Measurements from ENCODE around the gene GDF3. TPM values are rescaled to one million over a fixed set of nuclear protein-coding genes. Genes with fewer than 3 reads are reported as not detected.
A peak's percentile ranks its signal among the peaks of the same experiment; 100 is the strongest.
"Not testable (repeated sequence)": the region's sequence is repeated elsewhere in the genome, so short reads cannot be mapped to it uniquely, and the experiment has no call there.

The GDF3 gene
- total RNA-seq (not detected in 2 replicates), polyA plus RNA-seq (0.35 TPM in 1 of 2 replicates, not detected in the other)

DNA sequence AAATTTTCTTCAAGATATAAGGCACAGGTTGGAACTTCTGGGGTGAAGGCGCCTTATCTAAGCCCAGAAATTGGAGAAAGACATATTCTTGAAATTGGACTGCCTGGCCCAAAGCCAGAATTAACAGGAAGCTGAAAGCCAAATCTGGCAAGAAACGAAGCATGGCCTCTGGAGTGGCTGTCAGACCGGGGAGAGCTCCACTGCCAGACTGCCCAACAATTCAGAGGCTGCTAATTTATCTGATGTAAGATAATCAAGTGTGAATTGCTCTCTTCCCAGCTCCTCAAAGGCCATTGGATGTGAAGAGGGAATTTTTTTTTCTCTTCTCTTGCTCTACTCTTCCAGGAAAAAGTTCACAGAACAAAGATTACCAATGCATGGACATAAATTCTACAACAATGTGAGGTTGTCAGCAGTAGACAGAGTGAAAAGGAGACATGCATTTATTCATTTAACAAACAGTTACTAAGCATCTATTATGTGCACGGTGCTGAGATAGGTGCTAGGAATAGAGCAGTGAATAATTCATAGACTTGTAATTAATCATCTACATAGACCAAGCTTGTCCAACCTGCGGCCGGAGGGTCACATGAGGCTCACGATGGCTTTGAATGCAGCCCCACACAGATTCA, at the start of gene GDF3:
Gene GDF3 (minus strand): TSS at position 210 of the 632 bp plus-strand sequence. CDS start 47 bp downstream, at position 163.
- Histone ChIP-seq H3K27me3 (no peaks in the 10 kb centered on the region), H3K36me3 (no peaks in the 10 kb centered on the region), H3K4me1 (ENCODE audit: low read depth) (peaks cover 14% of the 10 kb centered on the region), H3K9me3 (ENCODE audit: low read depth) (no peaks in the 10 kb centered on the region), H3K4me3 (no peak within 1 kb of the TSS), H3K27ac (peak within 1 kb of the TSS; percentile 4)
- peak; percentile 47 to 50 for DNase-seq (ENCODE audit: low read depth in 1 of 2, low spot score in 1 of 2)
- TF ChIP-seq, protein P1, sequence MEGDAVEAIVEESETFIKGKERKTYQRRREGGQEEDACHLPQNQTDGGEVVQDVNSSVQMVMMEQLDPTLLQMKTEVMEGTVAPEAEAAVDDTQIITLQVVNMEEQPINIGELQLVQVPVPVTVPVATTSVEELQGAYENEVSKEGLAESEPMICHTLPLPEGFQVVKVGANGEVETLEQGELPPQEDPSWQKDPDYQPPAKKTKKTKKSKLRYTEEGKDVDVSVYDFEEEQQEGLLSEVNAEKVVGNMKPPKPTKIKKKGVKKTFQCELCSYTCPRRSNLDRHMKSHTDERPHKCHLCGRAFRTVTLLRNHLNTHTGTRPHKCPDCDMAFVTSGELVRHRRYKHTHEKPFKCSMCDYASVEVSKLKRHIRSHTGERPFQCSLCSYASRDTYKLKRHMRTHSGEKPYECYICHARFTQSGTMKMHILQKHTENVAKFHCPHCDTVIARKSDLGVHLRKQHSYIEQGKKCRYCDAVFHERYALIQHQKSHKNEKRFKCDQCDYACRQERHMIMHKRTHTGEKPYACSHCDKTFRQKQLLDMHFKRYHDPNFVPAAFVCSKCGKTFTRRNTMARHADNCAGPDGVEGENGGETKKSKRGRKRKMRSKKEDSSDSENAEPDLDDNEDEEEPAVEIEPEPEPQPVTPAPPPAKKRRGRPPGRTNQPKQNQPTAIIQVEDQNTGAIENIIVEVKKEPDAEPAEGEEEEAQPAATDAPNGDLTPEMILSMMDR (IDR thresholded peaks at IDR 0.05; ENCODE audit: low read depth, low read length), result no peak

DNA sequence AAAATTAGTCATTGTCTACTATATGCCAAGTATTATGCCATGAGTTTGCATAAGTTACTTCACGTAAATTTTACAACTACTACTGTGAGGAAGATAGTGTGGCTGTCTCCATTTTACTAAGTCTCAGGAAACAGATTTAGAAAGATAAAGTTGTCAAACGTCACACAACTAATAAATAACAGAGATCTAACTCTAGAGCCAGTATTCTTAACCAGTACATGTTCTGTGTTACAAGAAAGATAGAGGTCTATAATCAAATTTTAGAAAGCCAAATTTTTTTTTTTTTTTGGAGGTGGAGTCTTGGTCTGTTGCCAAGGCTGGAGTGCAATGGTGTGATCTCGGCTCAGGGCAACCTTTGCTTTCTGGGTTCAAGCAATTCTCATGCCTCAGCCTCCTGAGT, 37.4 kb upstream of the GDF3 start:
- no peak overlapping the region for H3K4me3 ChIP-seq
- peaks cover 12% of the 10 kb centered on the region for H3K4me1 ChIP-seq (ENCODE audit: low read depth)
- no peak for DNase-seq (ENCODE audit: low read depth in 1 of 2, low spot score in 1 of 2)
- H3K27ac ChIP-seq, result no peak overlapping the region
- H3K27me3 ChIP-seq, result no peaks in the 10 kb centered on the region
- TF ChIP-seq, protein P1 (IDR thresholded peaks at IDR 0.05; ENCODE audit: low read depth, low read length), result no peak
- H3K9me3 ChIP-seq (ENCODE audit: low read depth), result no peaks in the 10 kb centered on the region
- H3K36me3 ChIP-seq, result no peaks in the 10 kb centered on the region

DNA sequence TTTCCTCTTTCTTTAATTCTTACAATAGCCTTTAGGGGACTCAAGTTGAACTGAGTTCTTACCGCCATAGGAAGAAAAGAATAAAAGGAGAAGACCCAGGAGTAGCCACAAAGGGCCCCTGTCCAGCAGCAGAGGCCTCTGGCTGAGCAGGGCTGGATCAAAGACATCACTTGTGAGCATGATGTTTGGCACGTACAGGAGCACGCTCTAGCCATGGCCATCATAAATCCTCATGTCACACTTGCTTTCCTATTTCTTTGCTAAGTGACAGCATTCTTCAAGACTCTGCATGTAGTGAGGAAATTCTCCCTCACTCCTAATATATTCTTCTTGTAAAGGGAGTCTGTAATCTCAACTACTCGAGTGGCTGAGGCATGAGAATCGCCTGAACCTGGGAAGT, 35.9 kb upstream of the GDF3 start:
- Histone ChIP-seq H3K27ac (peak overlapping the region; percentile 80), H3K27me3 (no peaks in the 10 kb centered on the region), H3K4me3 (no peak overlapping the region), H3K36me3 (no peaks in the 10 kb centered on the region), H3K9me3 (ENCODE audit: low read depth) (no peaks in the 10 kb centered on the region), H3K4me1 (ENCODE audit: low read depth) (peaks cover 12% of the 10 kb centered on the region)
- DNase-seq (ENCODE audit: low read depth in 1 of 2, low spot score in 1 of 2), result peak in 1 of 2 donors; percentile 33
- TF ChIP-seq, protein P1 (IDR thresholded peaks at IDR 0.05; ENCODE audit: low read depth, low read length), result no peak

DNA sequence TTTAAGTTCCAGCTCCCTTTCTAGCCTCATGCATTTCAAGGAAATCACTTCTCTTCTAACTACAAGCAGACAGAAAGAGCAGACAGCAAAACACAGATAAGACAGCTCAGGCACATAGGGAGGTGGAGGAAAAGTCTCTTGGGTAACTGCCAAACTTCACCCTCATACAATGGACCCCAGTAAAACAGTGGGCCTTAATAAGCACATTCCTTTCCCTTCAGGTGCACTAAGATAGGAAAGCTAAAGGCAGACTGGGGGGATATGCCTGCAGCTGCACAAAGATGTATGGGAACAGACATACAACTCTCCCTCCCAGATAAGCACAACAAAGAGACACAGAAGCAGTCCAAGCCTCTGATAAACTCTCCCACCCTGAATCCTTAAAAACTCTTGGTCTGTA, 35.4 kb upstream of the GDF3 start:
- H3K36me3 ChIP-seq; H3K27me3 ChIP-seq; H3K9me3 ChIP-seq (ENCODE audit: low read depth); DNase-seq (ENCODE audit: low read depth in 1 of 2, low spot score in 1 of 2); H3K4me3 ChIP-seq: not testable (repeated sequence)
- H3K4me1 ChIP-seq (ENCODE audit: low read depth), result peaks cover 12% of the 10 kb centered on the region
- peak overlapping the region; percentile 80 for H3K27ac ChIP-seq

DNA sequence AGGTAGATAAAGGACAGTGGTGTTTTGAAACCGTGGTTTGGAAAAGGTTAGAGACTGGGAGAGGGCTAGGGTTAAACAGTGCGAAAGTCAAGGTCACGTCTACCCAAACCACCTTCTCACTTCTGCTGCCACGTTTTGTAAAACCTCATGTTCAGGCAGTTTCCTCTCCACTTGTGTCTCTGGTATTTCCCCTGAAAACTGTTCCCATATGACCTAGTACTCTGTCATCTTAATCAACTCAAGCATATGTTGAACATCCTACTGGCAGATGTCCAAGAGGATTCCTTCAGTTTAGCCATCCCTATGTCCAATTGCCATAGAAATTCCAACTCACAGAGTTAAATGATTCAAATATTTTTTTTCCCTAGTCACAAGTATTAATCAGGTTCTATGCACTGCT, 34.2 kb upstream of the GDF3 start:
- peak overlapping the region; percentile 80 for H3K27ac ChIP-seq
- no peaks in the 10 kb centered on the region for H3K27me3 ChIP-seq
- peaks cover 12% of the 10 kb centered on the region for H3K4me1 ChIP-seq (ENCODE audit: low read depth)
- H3K9me3 ChIP-seq (ENCODE audit: low read depth), result no peaks in the 10 kb centered on the region
- TF ChIP-seq, protein P1 (IDR thresholded peaks at IDR 0.05; ENCODE audit: low read depth, low read length), result no peak
- H3K36me3 ChIP-seq, result no peaks in the 10 kb centered on the region
- H3K4me3 ChIP-seq, result no peak overlapping the region
- no peak for DNase-seq (ENCODE audit: low read depth in 1 of 2, low spot score in 1 of 2)

DNA sequence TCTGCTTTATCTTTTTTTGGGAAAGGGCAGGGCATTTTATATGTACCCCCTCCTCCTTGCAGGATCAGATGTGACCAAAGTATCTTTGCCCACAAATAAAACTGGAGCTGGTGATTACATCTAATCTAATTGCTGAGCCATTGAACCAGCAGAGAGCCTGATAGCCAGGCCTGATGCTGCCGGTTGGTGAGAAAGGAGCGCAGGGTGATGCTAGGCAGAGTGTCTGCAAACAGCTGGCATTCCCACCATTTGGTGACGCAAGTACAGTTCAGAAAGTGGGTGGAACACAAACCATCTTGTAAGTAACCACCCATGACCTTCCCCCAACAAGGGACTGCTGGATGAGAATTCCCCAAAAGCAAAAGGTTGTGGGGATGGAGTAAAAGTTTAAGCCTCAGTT, 28.4 kb upstream of the GDF3 start:
- H3K27ac ChIP-seq, result no peak overlapping the region
- TF ChIP-seq, protein P1 (IDR thresholded peaks at IDR 0.05; ENCODE audit: low read depth, low read length), result no peak

More for the DNA sequence above, 28.4 kb upstream of the GDF3 start:
- Histone ChIP-seq H3K9me3 (ENCODE audit: low read depth) (no peaks in the 10 kb centered on the region), H3K36me3 (no peaks in the 10 kb centered on the region), H3K4me3 (no peak overlapping the region), H3K27me3 (no peaks in the 10 kb centered on the region), H3K4me1 (ENCODE audit: low read depth) (no peaks in the 10 kb centered on the region)
- no peak for DNase-seq (ENCODE audit: low read depth in 1 of 2, low spot score in 1 of 2)

Measured in cardiac muscle cell (in vitro differentiated cells and primary cell).